ENCODE results near the gene TRIM46. TPM values are rescaled to one million over a fixed set of nuclear protein-coding genes. Genes with fewer than 3 reads are reported as not detected.

TRIM46 gene
- total and polyA plus RNA-seq, 9 of the 15 experiments (the other 6 are each of a cell fraction or from before 2014, with no cell fraction given), result 0.05 to 0.60 (median 0.16) TPM; not detected in 3

GRCh38 chr1:155172732-155173477 lies 744 bp upstream of the TRIM46 start, which contains the start of gene KRTCAP2 (continued):
- TF ChIP-seq CTCFL (IDR thresholded peaks at IDR 0.05; ENCODE audit: borderline replicate concordance, insufficient read depth, low read depth, low read length, poor library complexity, severe bottlenecking), result peak; percentile 83
- TF ChIP-seq ZNF274 (IDR thresholded peaks at IDR 0.05; ENCODE audit: borderline replicate concordance, low read depth, low read length), result no peak
- no peak for TF ChIP-seq E4F1 (CRISPR knock-in tag; IDR thresholded peaks at IDR 0.05; ENCODE audit: borderline replicate concordance)
- TF ChIP-seq HNRNPK (IDR thresholded peaks at IDR 0.05; ENCODE audit: low read depth, low read length, poor library complexity, severe bottlenecking), result no peak
- TF ChIP-seq NFIX (CRISPR knock-in tag; IDR thresholded peaks at IDR 0.05; ENCODE audit: low read depth), result no peak
- TF ChIP-seq CBFB (CRISPR knock-in tag; IDR thresholded peaks at IDR 0.05), result peak; percentile 43; the same call in 1 of the 2 replicates
- TF ChIP-seq ZNF740 (CRISPR knock-in tag; IDR thresholded peaks at IDR 0.05), result no peak
- no peak for TF ChIP-seq ZNF740 (tag; IDR thresholded peaks at IDR 0.05)
- no peak for TF ChIP-seq SREBF2 (CRISPR knock-in tag; IDR thresholded peaks at IDR 0.05)
- TF ChIP-seq YY1 (IDR thresholded peaks at IDR 0.05; ENCODE audit: borderline replicate concordance in 1 of 3, control insufficient read depth in 1 of 3, extremely low read depth in 1 of 3, insufficient read depth in 3 of 3, insufficient read length in 1 of 3, insufficient replicate concordance in 2 of 3, low read depth in 1 of 3, low read length in 2 of 3), result peak in 2 of 3 experiments; percentile 46 to 67
- TF ChIP-seq ZNF24 (IDR thresholded peaks at IDR 0.05), result no peak
- peak; percentile 88 for TF ChIP-seq MEIS2 (IDR thresholded peaks at IDR 0.05; ENCODE audit: partially characterized antibody)
- no peak for TF ChIP-seq CLOCK (CRISPR knock-in tag; IDR thresholded peaks at IDR 0.05; ENCODE audit: borderline replicate concordance)
- no peak for TF ChIP-seq BDP1 (IDR thresholded peaks at IDR 0.05; ENCODE audit: insufficient read depth, insufficient read length)
- TF ChIP-seq ZNF263 (CRISPR knock-in tag; IDR thresholded peaks at IDR 0.05; ENCODE audit: borderline replicate concordance), result 0 out of 2 replicates have a peak, but pooled peaks have one; percentile 11
- TF ChIP-seq ZNF431 (CRISPR knock-in tag; IDR thresholded peaks at IDR 0.05), result no peak
